Stimulated activated memory B cell treated with anti-CD40 and anti-IgM and Interleukin-4, amounts not matched to agents 10 μg/mL and 1 μg/mL and 100 μg/mL, for 72 hours (primary cell): ENCODE data around the gene MEFV.

Experiments used
- ATAC-seq: fragments of 150-1000 bp; cut with Tn5 transposase; 2 replicates; pipeline ENCODE4 v1.10.0; 2021
- H3K27ac Mint-ChIP-seq: one replicate; pipeline ENCODE4 v1.8.0; 2022; ENCODE audit warnings: mild to moderate bottlenecking, mixed read lengths
- H3K27me3 Mint-ChIP-seq: one replicate; pipeline ENCODE4 v1.8.0; 2022; ENCODE audit warnings: mixed read lengths
- H3K36me3 Mint-ChIP-seq: one replicate; pipeline ENCODE4 v1.8.0; 2022; ENCODE audit warnings: mixed read lengths
- H3K4me1 Mint-ChIP-seq: one replicate; pipeline ENCODE4 v1.8.0; 2022; ENCODE audit warnings: mixed read lengths
- H3K4me3 Mint-ChIP-seq: one replicate; pipeline ENCODE4 v1.8.0; 2022; ENCODE audit warnings: mild to moderate bottlenecking, moderate library complexity, mixed read lengths
- H3K9me3 Mint-ChIP-seq: one replicate; pipeline ENCODE4 v1.8.0; 2022; ENCODE audit warnings: mixed read lengths

MEFV gene

GRCh38 chr16:3256146-3256865 is at the start of gene MEFV:
MEFV (minus strand) TSS chr16:3256633; CDS start chr16:3256587, 46 bp downstream.
- Mint-ChIP-seq H3K4me3 (no peak within 1 kb of the TSS), H3K4me1 (no peaks in the 10 kb centered on the region), H3K27me3 (peaks cover 33% of the 10 kb centered on the region), H3K27ac (no peak within 1 kb of the TSS), H3K9me3 (no peaks in the 10 kb centered on the region), H3K36me3 (no peaks in the 10 kb centered on the region)
- ATAC-seq = no peak

GRCh38 chr16:3306078-3306477 is 49.6 kb upstream of the MEFV start:
- ATAC-seq = no peak
- Mint-ChIP-seq H3K36me3 (peaks cover 66% of the 10 kb centered on the region), H3K27me3 (no peaks in the 10 kb centered on the region), H3K9me3 (peaks cover 15% of the 10 kb centered on the region), H3K27ac (peak overlapping the region; percentile 82), H3K4me1 (peaks cover 8% of the 10 kb centered on the region), H3K4me3 (peak overlapping the region; percentile 84)

GRCh38 chr16:3305109-3306068 is 49.0 kb upstream of the MEFV start, which contains the start of the genes TIGD7 and ZNF75A:
TIGD7 (minus strand) TSS chr16:3305430; CDS start chr16:3300614, 4,816 bp downstream.
ZNF75A (plus strand) TSS chr16:3305497; CDS start chr16:3308429, 2,932 bp downstream.
- Mint-ChIP-seq H3K4me3 (peak within 1 kb of the TSS; percentile 84), H3K36me3 (peaks cover 66% of the 10 kb centered on the region), H3K4me1 (peaks cover 8% of the 10 kb centered on the region), H3K9me3 (peaks cover 14% of the 10 kb centered on the region), H3K27me3 (no peaks in the 10 kb centered on the region), H3K27ac (peak within 1 kb of the TSS; percentile 82)
- ATAC-seq = peak; percentile 99

- Mint-ChIP-seq H3K27ac (peak overlapping the region; percentile 82), H3K36me3 (peaks cover 66% of the 10 kb centered on the region), H3K9me3 (peaks cover 18% of the 10 kb centered on the region)
Measured at GRCh38 chr16:3304370-3304769, 47.9 kb upstream of the MEFV start.

GRCh38 chr16:3295783-3296182 is 39.4 kb upstream of the MEFV start:
- H3K4me3 Mint-ChIP-seq = no peak overlapping the region
- H3K36me3 Mint-ChIP-seq = peaks cover 76% of the 10 kb centered on the region
- no peak for ATAC-seq
- peaks cover 38% of the 10 kb centered on the region for H3K9me3 Mint-ChIP-seq
- H3K27ac Mint-ChIP-seq = no peak overlapping the region
- H3K4me1 Mint-ChIP-seq = peaks cover 17% of the 10 kb centered on the region
- no peaks in the 10 kb centered on the region for H3K27me3 Mint-ChIP-seq

More at GRCh38 chr16:3304370-3304769, 47.9 kb upstream of the MEFV start:
- peak overlapping the region; percentile 84 for H3K4me3 Mint-ChIP-seq
- H3K4me1 Mint-ChIP-seq = peaks cover 8% of the 10 kb centered on the region
- H3K27me3 Mint-ChIP-seq = no peaks in the 10 kb centered on the region
- no peak for ATAC-seq

GRCh38 chr16:3295209-3295608 is 38.8 kb upstream of the MEFV start:
- H3K4me1 Mint-ChIP-seq = peaks cover 17% of the 10 kb centered on the region
- no peak overlapping the region for H3K4me3 Mint-ChIP-seq
- H3K27me3 Mint-ChIP-seq = no peaks in the 10 kb centered on the region
- ATAC-seq = peak; percentile 27
- H3K36me3 Mint-ChIP-seq = peaks cover 76% of the 10 kb centered on the region
- peaks cover 36% of the 10 kb centered on the region for H3K9me3 Mint-ChIP-seq
- no peak overlapping the region for H3K27ac Mint-ChIP-seq

GRCh38 chr16:3292604-3293003 is 36.2 kb upstream of the MEFV start:
- H3K9me3 Mint-ChIP-seq = peaks cover 32% of the 10 kb centered on the region
- H3K27ac Mint-ChIP-seq = no peak overlapping the region
- H3K27me3 Mint-ChIP-seq = no peaks in the 10 kb centered on the region

GRCh38 chr16:3289998-3290673 is 33.7 kb upstream of the MEFV start:
- H3K4me3 Mint-ChIP-seq = no peak overlapping the region
- peaks cover 26% of the 10 kb centered on the region for H3K9me3 Mint-ChIP-seq
- H3K4me1 Mint-ChIP-seq = peaks cover 20% of the 10 kb centered on the region
- peaks cover 95% of the 10 kb centered on the region for H3K36me3 Mint-ChIP-seq
- H3K27ac Mint-ChIP-seq = no peak overlapping the region
- H3K27me3 Mint-ChIP-seq = no peaks in the 10 kb centered on the region
- ATAC-seq = no peak

More at GRCh38 chr16:3292604-3293003, 36.2 kb upstream of the MEFV start:
- Mint-ChIP-seq H3K4me1 (peaks cover 17% of the 10 kb centered on the region), H3K36me3 (peaks cover 88% of the 10 kb centered on the region), H3K4me3 (no peak overlapping the region)
- ATAC-seq = no peak

- Mint-ChIP-seq H3K27me3 (no peaks in the 10 kb centered on the region), H3K27ac (no peak overlapping the region), H3K4me1 (peaks cover 28% of the 10 kb centered on the region), H3K36me3 (peaks cover 65% of the 10 kb centered on the region), H3K4me3 (peak overlapping the region; percentile 92), H3K9me3 (peaks cover 3% of the 10 kb centered on the region)
- no peak for ATAC-seq
Measured at GRCh38 chr16:3285131-3285530, 28.7 kb upstream of the MEFV start.

- Mint-ChIP-seq H3K9me3 (peaks cover 3% of the 10 kb centered on the region), H3K4me3 (peak overlapping the region; percentile 92), H3K27ac (peak overlapping the region; percentile 93), H3K36me3 (peaks cover 51% of the 10 kb centered on the region), H3K4me1 (peaks cover 28% of the 10 kb centered on the region), H3K27me3 (no peaks in the 10 kb centered on the region)
- no peak for ATAC-seq
Measured at GRCh38 chr16:3283543-3284447, 27.4 kb upstream of the MEFV start.

- ATAC-seq = peak; percentile 95
- Mint-ChIP-seq H3K36me3 (peaks cover 43% of the 10 kb centered on the region), H3K4me3 (peak within 1 kb of the TSS; percentile 92), H3K27ac (peak within 1 kb of the TSS; percentile 93), H3K27me3 (no peaks in the 10 kb centered on the region), H3K4me1 (peaks cover 28% of the 10 kb centered on the region), H3K9me3 (no peaks in the 10 kb centered on the region)
Measured at GRCh38 chr16:3282730-3283542, 26.5 kb upstream of the MEFV start, which contains the start of gene ZNF263. ZNF263 (plus strand) TSS chr16:3283491; CDS start chr16:3283819, 328 bp downstream.

- peak; percentile 60 for ATAC-seq
- peak overlapping the region; percentile 93 for H3K27ac Mint-ChIP-seq
- H3K4me3 Mint-ChIP-seq = peak overlapping the region; percentile 92
- H3K9me3 Mint-ChIP-seq = no peaks in the 10 kb centered on the region
- peaks cover 28% of the 10 kb centered on the region for H3K4me1 Mint-ChIP-seq
- H3K27me3 Mint-ChIP-seq = no peaks in the 10 kb centered on the region
- H3K36me3 Mint-ChIP-seq = peaks cover 35% of the 10 kb centered on the region
Measured at GRCh38 chr16:3282103-3282729, 25.8 kb upstream of the MEFV start.
